ENCODE results near the gene TVP23A. TPM values are rescaled to one million over a fixed set of nuclear protein-coding genes. Genes with fewer than 3 reads are reported as not detected.

TVP23A gene
- 0.08 TPM for total RNA-seq (2013)
- polyA plus RNA-seq, result under 1 TPM; 0.06 to 0.17 (median 0.08) TPM
- polyA minus RNA-seq, result not detected in 2 replicates
- total RNA-seq, result 0 to 2.1 (median 0.14) reads per million in 11 experiments

GRCh38 chr16:10817963-10818941 is at the start of gene TVP23A:
Gene TVP23A (minus strand): TSS chr16:10818794. CDS start chr16:10818493, 301 bp downstream.
- H3K4me3 Mint-ChIP-seq, result peak within 1 kb of the TSS in 1 of 2 donors; percentile 81

More at GRCh38 chr16:10817963-10818941, at the start of gene TVP23A:
- H3K4me2 ChIP-seq (replicated peaks; ENCODE audit: extremely low read depth, low read length, poor library complexity, severe bottlenecking), result peak within 1 kb of the TSS; percentile 22
- WGBS (ENCODE audit: insufficient coverage), result 40% methylated on average over 60 of the region's 64 CpGs
- no peaks in the 10 kb centered on the region for H3K79me2 ChIP-seq (ENCODE audit: insufficient read depth, low read length)
- intact Hi-C loops (cut with micrococcal nuclease), result no loop called here
- H4K20me1 ChIP-seq (ENCODE audit: insufficient read depth, low read length), result no peaks in the 10 kb centered on the region
- H3K4me3 ChIP-seq (replicated peaks in 1 of 3; ENCODE audit: low read depth in 2 of 3, low read length in 3 of 3), result no peak within 1 kb of the TSS
- peaks cover 18% of the 10 kb centered on the region for H3K4me1 Mint-ChIP-seq
- H3K4me1 ChIP-seq (ENCODE audit: control insufficient read depth in 1 of 2, insufficient read depth in 2 of 2, low read length in 2 of 2), result peaks cover 0 to 6% of the 10 kb centered on the region in 2 donors
- H3K27ac Mint-ChIP-seq, result peak within 1 kb of the TSS in 2 of 7 donors; percentile 34 to 47
- H3K27ac ChIP-seq (ENCODE audit: low read depth in 1 of 2, low read length in 2 of 2), result no peak within 1 kb of the TSS
- no peak for DNase-seq
- H3K27me3 Mint-ChIP-seq (ENCODE audit: low read depth in 3 of 3), result peaks cover 21 to 24% (median 22%) of the 10 kb centered on the region in 3 donors
- peak within 1 kb of the TSS; percentile 30 for H2AFZ ChIP-seq (ENCODE audit: insufficient read depth, low read depth, low read length, poor library complexity, severe bottlenecking)
- peaks cover 5 to 6% of the 10 kb centered on the region in 2 donors for H3K36me3 Mint-ChIP-seq
- H3K9me3 Mint-ChIP-seq, result peaks cover 0 to 5% (median 0%) of the 10 kb centered on the region in 7 donors
- TF ChIP-seq CTCF (IDR thresholded peaks at IDR 0.05), result no peak
- no peaks in the 10 kb centered on the region for H3K36me3 ChIP-seq (replicated peaks in 1 of 2; ENCODE audit: control insufficient read depth in 1 of 2, insufficient read depth in 2 of 2, low read length in 2 of 2)
- H3K9ac ChIP-seq (ENCODE audit: insufficient read depth, low read length, poor library complexity, severe bottlenecking), result no peak within 1 kb of the TSS
- no peaks in the 10 kb centered on the region for H3K9me3 ChIP-seq (replicated peaks in 1 of 2; ENCODE audit: control insufficient read depth in 1 of 2, insufficient read depth in 1 of 2, low read length in 2 of 2)
- H3K27me3 ChIP-seq (ENCODE audit: control insufficient read depth in 2 of 2, insufficient read depth in 2 of 2, low read length in 2 of 2), result peaks cover 7 to 18% of the 10 kb centered on the region in 2 donors
